HG02840 (cell line): Measurements from ENCODE around the gene TRIP10.
"Not testable (repeated sequence)": the region's sequence is repeated elsewhere in the genome, so short reads cannot be mapped to it uniquely, and the experiment has no call there.

Source experiments
- ATAC-seq: cut with Tn5 transposase; IDR thresholded peaks from one replicate; pipeline ENCODE4 v1.9.1; 2021; ENCODE audit warnings: mild to moderate bottlenecking, moderate library complexity, moderate number of reproducible peaks; ENCODE audit not compliant: unreplicated experiment, low FRiP score

TRIP10 gene

GRCh38 chr19:6790194-6791128 is 51.0 kb downstream of the TRIP10 start:
- no peak for ATAC-seq

- ATAC-seq: no peak
These were observed 51.8 kb downstream of the TRIP10 start for GRCh38 chr19:6791237-6791636.

GRCh38 chr19:6793411-6793810 is 53.9 kb downstream of the TRIP10 start:
- ATAC-seq: no peak

- no peak for ATAC-seq
These were observed 54.5 kb downstream of the TRIP10 start for GRCh38 chr19:6793973-6794372.

GRCh38 chr19:6794686-6795431 is 55.4 kb downstream of the TRIP10 start:
- no peak for ATAC-seq

GRCh38 chr19:6796278-6796677 is 56.8 kb downstream of the TRIP10 start:
- no peak for ATAC-seq

- no peak for ATAC-seq
These were observed 58.2 kb downstream of the TRIP10 start for GRCh38 chr19:6797646-6798045.

- ATAC-seq: not testable (repeated sequence)
These were observed 60.8 kb downstream of the TRIP10 start for GRCh38 chr19:6800160-6800790.

GRCh38 chr19:6800991-6801484 is 61.6 kb downstream of the TRIP10 start:
- ATAC-seq: no peak
